D721Med (cell line): ENCODE results near the gene WDR20.

Experiments
- DNase-seq: peaks from one replicate; pipeline ENCODE4 v3.0.0; 2011; ENCODE audit warnings: low spot score; ENCODE audit not compliant: insufficient read length
- FAIRE-seq: peaks from 2 replicates; lab custom pipeline; 2011; peaks lifted over from hg19 to GRCh38; lab: Jason Lieb, UNC
- CTCF ChIP-seq: IDR thresholded peaks from 2 replicates; pipeline ENCODE4 v1.5.1; 2012; ENCODE audit warnings: mild to moderate bottlenecking, control low read depth; ENCODE audit not compliant: insufficient read depth; ENCODE audit errors: missing control alignments

WDR20 gene

GRCh38 chr14:102201353-102201738 is 61.6 kb downstream of the WDR20 start:
- no peak for TF ChIP-seq CTCF
- FAIRE-seq (no peak), DNase-seq (no peak)

- DNase-seq (no peak), FAIRE-seq (no peak)
- TF ChIP-seq CTCF, result no peak
Measured at GRCh38 chr14:102201776-102202175, 62.1 kb downstream of the WDR20 start.

- FAIRE-seq (no peak), DNase-seq (no peak)
- TF ChIP-seq CTCF, result no peak
Measured at GRCh38 chr14:102202944-102203343, 63.2 kb downstream of the WDR20 start.

- TF ChIP-seq CTCF, result no peak
- FAIRE-seq, result no peak
- DNase-seq, result no peak
Measured at GRCh38 chr14:102203382-102203781, 63.7 kb downstream of the WDR20 start.

GRCh38 chr14:102205560-102205959 is 65.9 kb downstream of the WDR20 start:
- DNase-seq, result no peak
- TF ChIP-seq CTCF, result no peak
- no peak for FAIRE-seq

GRCh38 chr14:102206918-102207317 is 67.2 kb downstream of the WDR20 start:
- FAIRE-seq (no peak), DNase-seq (no peak)
- TF ChIP-seq CTCF, result peak; percentile 6

- no peak for DNase-seq
- no peak for TF ChIP-seq CTCF
- FAIRE-seq, result no peak
Measured at GRCh38 chr14:102207831-102208365, 68.2 kb downstream of the WDR20 start.
